ENCODE data around the gene LAMA3. TPM values are rescaled to one million over a fixed set of nuclear protein-coding genes. Genes with fewer than 3 reads are reported as not detected.

The LAMA3 gene
- total and polyA plus RNA-seq, 4 donors: 0.26 to 3.9 (median 0.37) TPM

GRCh38 chr18:23710068-23710527, 20.8 kb downstream of the LAMA3 start:
- no peak overlapping the region for H3K4me3 ChIP-seq (ENCODE audit: low read depth in 1 of 3, low read length in 3 of 3)
- DNase-seq (ENCODE audit: low spot score): no peak
- WGBS: 94% methylated on average over 17 of the region's 17 CpGs
- H3K9me3 ChIP-seq (ENCODE audit: control insufficient read depth in 4 of 4, low read length in 3 of 4): peaks cover 0 to 4% (median 0%) of the 10 kb centered on the region in 4 donors
- no peak overlapping the region for H3K27ac ChIP-seq (ENCODE audit: low read depth in 1 of 2, low read length in 2 of 2)
- H3K4me1 ChIP-seq (ENCODE audit: control insufficient read depth in 4 of 4, insufficient read depth in 4 of 4, low read length in 3 of 4): no peaks in the 10 kb centered on the region
- no peaks in the 10 kb centered on the region for H3K36me3 ChIP-seq (ENCODE audit: control insufficient read depth in 4 of 4, insufficient read depth in 3 of 4, low read depth in 1 of 4, low read length in 3 of 4)
- no peaks in the 10 kb centered on the region for H3K27me3 ChIP-seq (ENCODE audit: control insufficient read depth in 4 of 4, insufficient read depth in 4 of 4, low read length in 3 of 4)
- TF ChIP-seq REST (IDR thresholded peaks at IDR 0.05) (no peak), HNF4G (IDR thresholded peaks at IDR 0.05) (no peak), CTCF (IDR thresholded peaks at IDR 0.05; ENCODE audit: low read depth, low read length, missing input control) (no peak), NR2F2 (IDR thresholded peaks at IDR 0.05) (no peak), ZBTB33 (IDR thresholded peaks at IDR 0.05) (no peak), RAD21 (IDR thresholded peaks at IDR 0.05) (no peak), RXRA (IDR thresholded peaks at IDR 0.05) (no peak), EGR1 (IDR thresholded peaks at IDR 0.05; ENCODE audit: low read depth in 2 of 2) (no peak), GABPA (IDR thresholded peaks at IDR 0.05 in 1 of 2, conservative IDR thresholded peaks at IDR 0.05 in 1 of 2) (no peak), FOXA2 (IDR thresholded peaks at IDR 0.05) (no peak), TAF1 (conservative IDR thresholded peaks at IDR 0.05) (no peak), ATF3 (IDR thresholded peaks at IDR 0.05) (no peak), JUND (IDR thresholded peaks at IDR 0.05) (no peak), MAX (IDR thresholded peaks at IDR 0.05) (no peak), FOXA1 (IDR thresholded peaks at IDR 0.05) (no peak)
- no peak overlapping the region for H3K9ac ChIP-seq (ENCODE audit: low read depth in 1 of 2, low read length in 2 of 2)

GRCh38 chr18:23710946-23711345, 21.7 kb downstream of the LAMA3 start:
- no peak overlapping the region for H3K4me3 ChIP-seq (ENCODE audit: low read depth in 1 of 3, low read length in 3 of 3)
- H3K9me3 ChIP-seq (ENCODE audit: control insufficient read depth in 4 of 4, low read length in 3 of 4): peaks cover 0 to 4% (median 0%) of the 10 kb centered on the region in 4 donors
- no peaks in the 10 kb centered on the region for H3K4me1 ChIP-seq (ENCODE audit: control insufficient read depth in 4 of 4, insufficient read depth in 4 of 4, low read length in 3 of 4)
- H3K36me3 ChIP-seq (ENCODE audit: control insufficient read depth in 4 of 4, insufficient read depth in 3 of 4, low read depth in 1 of 4, low read length in 3 of 4): no peaks in the 10 kb centered on the region
- no peak for DNase-seq (ENCODE audit: low spot score)
- WGBS: 87% methylated on average over 1 of the region's 1 CpG
- no peak overlapping the region for H3K9ac ChIP-seq (ENCODE audit: low read depth in 1 of 2, low read length in 2 of 2)
- no peak overlapping the region for H3K27ac ChIP-seq (ENCODE audit: low read depth in 1 of 2, low read length in 2 of 2)
- no peaks in the 10 kb centered on the region for H3K27me3 ChIP-seq (ENCODE audit: control insufficient read depth in 4 of 4, insufficient read depth in 4 of 4, low read length in 3 of 4)
- TF ChIP-seq REST (IDR thresholded peaks at IDR 0.05) (no peak), ATF3 (IDR thresholded peaks at IDR 0.05) (no peak), RXRA (IDR thresholded peaks at IDR 0.05) (no peak), ZBTB33 (IDR thresholded peaks at IDR 0.05) (no peak)
